ENCODE measurements around the gene EXOC4.

EXOC4 gene

DNA sequence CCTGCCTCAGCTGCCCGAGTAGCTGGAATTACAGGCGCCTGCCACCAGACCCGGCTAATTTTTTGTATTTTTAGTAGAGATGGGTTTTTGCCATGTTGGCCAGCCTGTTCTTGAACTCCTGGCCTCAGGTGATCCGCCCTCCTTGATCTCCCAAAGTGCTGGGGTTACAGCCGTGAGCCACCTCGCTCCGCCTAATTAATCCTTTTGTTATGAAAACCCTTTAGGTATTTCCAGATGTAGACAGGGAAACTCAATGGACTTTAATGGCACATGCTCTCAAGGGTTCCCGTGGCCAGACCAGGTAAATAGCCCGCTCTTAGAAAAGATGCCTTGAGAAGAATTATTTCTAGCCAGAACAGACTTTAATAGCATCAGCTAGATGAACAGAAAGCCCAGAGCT lies 19.7 kb upstream of the EXOC4 start:
- TF ChIP-seq CTCF (IDR thresholded peaks at IDR 0.05; ENCODE audit: low read depth, low read length, missing control alignments), result no peak
- in situ Hi-C loops (cut with HindIII; ENCODE audit: low sequenced_read_pairs), result no loop called here
- H3K4me3 ChIP-seq (ENCODE audit: low read depth, low read length), result no peak overlapping the region
- no peak for DNase-seq (ENCODE audit: low read depth)

- in situ Hi-C loops (cut with HindIII; ENCODE audit: low sequenced_read_pairs), result no loop called here
- H3K4me3 ChIP-seq (ENCODE audit: low read depth, low read length), result no peak overlapping the region
- no peak for TF ChIP-seq CTCF (IDR thresholded peaks at IDR 0.05; ENCODE audit: low read depth, low read length, missing control alignments)
- no peak for DNase-seq (ENCODE audit: low read depth)
Observed at GRCh38 chr7:133234961-133235875, 17.7 kb upstream of the EXOC4 start.

DNA sequence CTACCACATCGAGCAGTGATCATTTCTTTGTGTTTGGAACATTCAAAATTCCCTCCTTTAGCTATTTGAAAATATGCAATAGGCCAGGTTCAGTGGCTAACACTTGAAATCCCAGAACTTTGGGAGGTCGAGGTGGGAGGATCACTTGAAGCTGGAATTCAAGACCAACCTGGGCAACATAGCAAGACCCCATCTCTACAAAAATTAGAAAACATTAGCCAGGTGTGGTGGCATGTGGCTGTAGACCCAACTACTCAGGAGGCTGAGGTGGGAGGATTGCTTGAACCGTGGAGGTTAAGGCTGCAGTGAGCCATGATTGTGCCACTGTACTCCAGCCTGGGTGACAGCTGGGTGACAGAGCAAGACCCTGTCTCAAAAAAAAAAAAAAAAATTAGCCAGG lies 15.3 kb upstream of the EXOC4 start:
- no peak for DNase-seq (ENCODE audit: low read depth)
- TF ChIP-seq CTCF (IDR thresholded peaks at IDR 0.05; ENCODE audit: low read depth, low read length, missing control alignments), result no peak
- in situ Hi-C loops (cut with HindIII; ENCODE audit: low sequenced_read_pairs), result no loop called here
- H3K4me3 ChIP-seq (ENCODE audit: low read depth, low read length), result no peak overlapping the region

DNA sequence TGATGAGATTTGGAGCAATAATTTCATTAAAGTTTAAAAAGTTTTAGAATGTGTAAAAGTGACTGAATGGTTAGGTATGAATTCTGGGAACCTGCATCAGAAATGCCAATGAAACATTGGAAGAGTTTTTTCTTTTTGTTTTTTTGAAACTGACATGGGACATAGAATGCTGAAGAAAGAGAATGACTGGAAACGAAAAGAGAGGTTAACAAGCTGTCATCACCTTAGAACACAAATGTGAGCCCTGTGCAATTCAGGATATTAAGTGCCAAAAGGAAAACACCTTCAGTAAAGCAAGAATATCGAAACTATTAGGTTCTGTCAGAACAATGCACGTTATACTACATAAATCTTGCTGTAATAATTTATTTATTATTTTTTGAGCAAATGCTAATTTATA lies 12.6 kb upstream of the EXOC4 start:
- DNase-seq (ENCODE audit: low read depth), result no peak
- in situ Hi-C loops (cut with HindIII; ENCODE audit: low sequenced_read_pairs), result no loop called here
- no peak overlapping the region for H3K4me3 ChIP-seq (ENCODE audit: low read depth, low read length)
- TF ChIP-seq CTCF (IDR thresholded peaks at IDR 0.05; ENCODE audit: low read depth, low read length, missing control alignments), result no peak

- no peak for DNase-seq (ENCODE audit: low read depth)
- no peak for TF ChIP-seq CTCF (IDR thresholded peaks at IDR 0.05; ENCODE audit: low read depth, low read length, missing control alignments)
- H3K4me3 ChIP-seq (ENCODE audit: low read depth, low read length), result no peak overlapping the region
- in situ Hi-C loops (cut with HindIII; ENCODE audit: low sequenced_read_pairs), result no loop called here
Observed at GRCh38 chr7:133246558-133246957, 6.3 kb upstream of the EXOC4 start.

- in situ Hi-C loops (cut with HindIII; ENCODE audit: low sequenced_read_pairs), result no loop called here
- no peak for DNase-seq (ENCODE audit: low read depth)
- TF ChIP-seq CTCF (IDR thresholded peaks at IDR 0.05; ENCODE audit: low read depth, low read length, missing control alignments), result no peak
- no peak overlapping the region for H3K4me3 ChIP-seq (ENCODE audit: low read depth, low read length)
Observed at GRCh38 chr7:133248901-133249300, 4.0 kb upstream of the EXOC4 start.

All from astrocyte of the cerebellum (primary cell).